ENCODE data around the gene ARHGAP26.
A peak's percentile ranks its signal among the peaks of the same experiment; 100 is the strongest.
"Not testable (repeated sequence)": the region's sequence is repeated elsewhere in the genome, so short reads cannot be mapped to it uniquely, and the experiment has no call there.

Gene ARHGAP26

DNA sequence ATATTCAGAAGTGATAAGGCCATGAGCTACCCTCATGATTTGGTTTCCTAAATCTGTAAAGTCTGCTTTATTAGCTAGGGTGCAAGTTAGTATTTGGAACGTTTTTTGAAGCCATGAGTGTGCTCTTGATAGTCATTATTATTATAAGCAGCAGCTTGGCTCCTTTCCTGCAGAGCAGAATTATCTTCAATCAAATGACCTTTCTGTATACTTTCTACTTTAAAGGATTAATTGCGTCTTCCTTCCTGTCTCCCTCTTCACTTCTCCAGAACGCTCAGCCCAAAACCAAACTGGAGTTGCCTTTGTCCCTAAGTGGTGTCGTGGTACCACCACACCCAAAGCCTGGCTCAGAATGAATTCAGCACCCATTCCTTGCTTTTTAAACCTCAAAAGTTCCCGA is 211.3 kb downstream of the ARHGAP26 start:
- ChIA-PET CTCF (no interaction called here), POLR2A (ENCODE audit: low non-redundant PET) (interaction anchor here (0.6 kb wide), 1 partner anchor 423 kb away, joined by 3 read pairs; no protein-coding TSS in a partner anchor)
- peak overlapping the region; percentile 87; the same call in 1 of the 2 replicates for H3K27ac ChIP-seq
- TF ChIP-seq, protein P1, sequence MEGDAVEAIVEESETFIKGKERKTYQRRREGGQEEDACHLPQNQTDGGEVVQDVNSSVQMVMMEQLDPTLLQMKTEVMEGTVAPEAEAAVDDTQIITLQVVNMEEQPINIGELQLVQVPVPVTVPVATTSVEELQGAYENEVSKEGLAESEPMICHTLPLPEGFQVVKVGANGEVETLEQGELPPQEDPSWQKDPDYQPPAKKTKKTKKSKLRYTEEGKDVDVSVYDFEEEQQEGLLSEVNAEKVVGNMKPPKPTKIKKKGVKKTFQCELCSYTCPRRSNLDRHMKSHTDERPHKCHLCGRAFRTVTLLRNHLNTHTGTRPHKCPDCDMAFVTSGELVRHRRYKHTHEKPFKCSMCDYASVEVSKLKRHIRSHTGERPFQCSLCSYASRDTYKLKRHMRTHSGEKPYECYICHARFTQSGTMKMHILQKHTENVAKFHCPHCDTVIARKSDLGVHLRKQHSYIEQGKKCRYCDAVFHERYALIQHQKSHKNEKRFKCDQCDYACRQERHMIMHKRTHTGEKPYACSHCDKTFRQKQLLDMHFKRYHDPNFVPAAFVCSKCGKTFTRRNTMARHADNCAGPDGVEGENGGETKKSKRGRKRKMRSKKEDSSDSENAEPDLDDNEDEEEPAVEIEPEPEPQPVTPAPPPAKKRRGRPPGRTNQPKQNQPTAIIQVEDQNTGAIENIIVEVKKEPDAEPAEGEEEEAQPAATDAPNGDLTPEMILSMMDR (conservative IDR thresholded peaks at IDR 0.05; ENCODE audit: low read depth), result no peak
- DNase-seq (ENCODE audit: low spot score), result no peak

DNA sequence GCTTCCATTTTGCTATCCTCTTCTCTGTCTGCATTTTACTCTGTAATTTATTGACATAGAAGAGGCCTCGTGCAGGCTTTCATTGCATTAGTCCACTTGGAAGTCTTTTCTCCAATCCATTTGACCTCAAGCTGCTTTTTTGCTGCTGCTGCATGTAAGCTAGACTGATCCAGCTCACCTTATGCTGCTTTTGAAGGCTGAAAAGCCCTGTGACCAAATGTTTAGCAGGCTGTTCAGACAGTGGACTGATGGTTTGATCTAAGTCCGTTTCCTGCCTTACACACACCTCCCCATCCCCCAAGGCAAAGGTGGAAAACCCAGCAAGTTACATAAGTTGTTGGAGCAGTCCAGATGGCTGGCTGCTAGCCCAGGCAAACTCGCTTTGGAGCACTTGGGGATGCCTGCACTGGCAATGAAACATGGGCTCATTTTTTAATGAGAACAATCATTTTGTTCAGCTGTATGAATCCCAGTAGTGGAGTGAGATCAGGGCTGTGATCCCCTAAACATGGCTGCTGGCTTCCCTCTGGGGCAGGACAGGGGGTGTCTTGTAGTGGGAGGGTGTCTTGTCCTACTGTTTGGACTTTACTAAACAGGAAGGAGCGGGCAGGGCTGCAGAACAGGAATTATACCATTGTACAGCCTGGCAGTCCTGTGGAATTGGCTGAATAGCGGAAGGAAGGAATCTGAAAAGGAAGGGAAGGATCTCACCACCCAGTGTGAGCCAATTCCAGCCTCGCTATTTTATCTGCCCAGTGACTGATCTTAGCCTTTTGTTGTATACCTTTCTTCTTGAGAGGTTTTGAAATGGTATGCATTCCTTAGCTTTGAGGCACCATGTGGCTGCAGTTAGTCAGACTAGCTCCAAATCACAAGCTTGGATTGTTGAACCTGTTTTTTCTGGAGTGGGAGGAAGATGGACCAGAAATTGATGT is 212.0 kb downstream of the ARHGAP26 start:
- H3K27ac ChIP-seq, result peak overlapping the region; percentile 87
- TF ChIP-seq, protein P1 (conservative IDR thresholded peaks at IDR 0.05; ENCODE audit: low read depth), result no peak
- ChIA-PET CTCF (interaction anchor here (0.8 to 0.9 kb wide), 2 partner anchors 10 to 92 kb away, joined by 3 to 5 read pairs; no protein-coding TSS in a partner anchor), POLR2A (ENCODE audit: low non-redundant PET) (interaction anchor here (0.6 kb wide), 1 partner anchor 422 kb away, joined by 3 read pairs; no protein-coding TSS in a partner anchor)
- peak; percentile 90 for DNase-seq (ENCODE audit: low spot score)

GRCh38 chr5:142982821-142983200 is 212.6 kb downstream of the ARHGAP26 start:
- no peak for DNase-seq (ENCODE audit: low spot score)
- ChIA-PET CTCF (interaction anchor here (0.8 to 0.9 kb wide), 2 partner anchors 11 to 92 kb away, joined by 3 to 5 read pairs; no protein-coding TSS in a partner anchor), POLR2A (ENCODE audit: low non-redundant PET) (no interaction called here)
- TF ChIP-seq, protein P1 (conservative IDR thresholded peaks at IDR 0.05; ENCODE audit: low read depth), result no peak
- H3K27ac ChIP-seq, result peak overlapping the region; percentile 87

DNA sequence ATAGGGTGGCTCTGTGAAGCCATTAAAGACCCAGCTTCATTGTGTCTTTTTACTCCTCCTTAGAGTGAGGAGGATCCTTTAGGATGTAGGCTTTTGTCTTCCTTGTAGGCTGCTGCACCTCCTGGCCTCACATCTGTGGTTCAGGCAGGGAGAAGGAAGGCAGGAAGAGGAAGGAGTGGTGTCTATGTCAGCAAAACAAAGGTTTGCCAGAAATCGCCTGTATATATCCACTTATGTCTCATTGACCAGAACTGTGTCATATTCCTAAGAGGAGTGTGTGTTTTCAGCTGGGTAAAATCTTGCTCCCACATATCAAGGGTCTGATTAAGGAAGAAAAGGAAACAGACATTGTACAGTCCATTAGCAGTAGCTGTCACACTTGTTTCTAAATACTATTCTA is 213.8 kb downstream of the ARHGAP26 start:
- ChIA-PET POLR2A (ENCODE audit: low non-redundant PET) (no interaction called here), CTCF (no interaction called here)
- H3K27ac ChIP-seq, result no peak overlapping the region
- DNase-seq (ENCODE audit: low spot score), result no peak
- TF ChIP-seq, protein P1 (conservative IDR thresholded peaks at IDR 0.05; ENCODE audit: low read depth), result no peak

GRCh38 chr5:142984525-142984924 is 214.3 kb downstream of the ARHGAP26 start:
- H3K27ac ChIP-seq, result no peak overlapping the region
- ChIA-PET POLR2A (ENCODE audit: low non-redundant PET) (no interaction called here), CTCF (interaction anchor here (0.7 kb wide), 1 partner anchor 22 kb away, joined by 3 read pairs; no protein-coding TSS in a partner anchor)
- no peak for DNase-seq (ENCODE audit: low spot score)
- TF ChIP-seq, protein P1 (conservative IDR thresholded peaks at IDR 0.05; ENCODE audit: low read depth), result no peak

DNA sequence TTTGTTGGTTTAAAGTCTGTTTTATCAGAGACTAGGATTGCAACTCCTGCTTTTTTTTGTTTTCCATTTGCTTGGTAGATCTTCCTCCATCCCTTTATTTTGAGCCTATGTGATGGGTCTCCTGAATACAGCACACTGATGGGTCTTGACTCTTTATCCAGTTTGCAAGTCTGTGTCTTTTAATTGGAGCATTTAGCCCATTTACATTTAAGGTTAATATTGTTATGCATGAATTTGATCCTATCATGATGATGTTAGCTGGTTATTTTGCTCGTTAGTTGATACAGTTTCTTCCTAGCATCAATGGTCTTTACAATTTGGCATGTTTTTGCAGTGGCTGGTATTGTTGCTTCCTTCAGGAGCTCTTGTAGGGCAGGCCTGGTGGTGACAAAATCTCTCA is 219.1 kb downstream of the ARHGAP26 start:
- DNase-seq (ENCODE audit: low spot score); POLR2A ChIA-PET (ENCODE audit: low non-redundant PET); CTCF ChIA-PET; H3K27ac ChIP-seq: not testable (repeated sequence)

DNA sequence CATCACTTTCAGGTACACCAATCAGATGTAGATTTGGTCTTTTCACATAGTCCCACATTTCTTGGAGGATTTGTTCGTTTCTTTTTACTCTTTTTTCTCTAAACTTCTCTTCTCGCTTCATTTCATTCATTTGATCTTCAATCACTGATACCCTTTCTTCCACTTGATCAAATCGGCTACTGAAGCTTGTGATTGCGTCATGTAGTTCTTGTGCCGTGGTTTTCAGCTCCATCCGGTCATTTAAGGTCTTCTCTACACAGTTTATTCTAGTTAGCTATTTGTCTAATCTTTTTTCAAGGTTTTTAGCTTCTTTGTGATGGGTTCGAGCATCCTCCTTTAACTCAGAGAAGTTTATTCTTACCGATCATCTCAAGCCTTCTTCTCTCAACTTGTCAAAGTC is 219.9 kb downstream of the ARHGAP26 start:
- H3K27ac ChIP-seq; DNase-seq (ENCODE audit: low spot score); POLR2A ChIA-PET (ENCODE audit: low non-redundant PET): not testable (repeated sequence)
- CTCF ChIA-PET, result interaction anchor here (0.6 kb wide), 1 partner anchor 380 kb away, joined by 3 read pairs; no protein-coding TSS in a partner anchor
